HG03135 (cell line): ENCODE measurements around the gene STAT5B.

ENCODE experiments used
- ATAC-seq: cut with Tn5 transposase; IDR thresholded peaks from one replicate; pipeline ENCODE4 v1.9.1; 2021; ENCODE audit warnings: mild to moderate bottlenecking, moderate library complexity; ENCODE audit not compliant: unreplicated experiment

Gene STAT5B

GRCh38 chr17:42180922-42181850, 95.0 kb downstream of the STAT5B start, which contains the start of gene KCNH4:
Gene KCNH4, minus strand, starts transcription at chr17:42181142. Its CDS starts 197 bp downstream, at chr17:42180945.
- no peak for ATAC-seq

DNA sequence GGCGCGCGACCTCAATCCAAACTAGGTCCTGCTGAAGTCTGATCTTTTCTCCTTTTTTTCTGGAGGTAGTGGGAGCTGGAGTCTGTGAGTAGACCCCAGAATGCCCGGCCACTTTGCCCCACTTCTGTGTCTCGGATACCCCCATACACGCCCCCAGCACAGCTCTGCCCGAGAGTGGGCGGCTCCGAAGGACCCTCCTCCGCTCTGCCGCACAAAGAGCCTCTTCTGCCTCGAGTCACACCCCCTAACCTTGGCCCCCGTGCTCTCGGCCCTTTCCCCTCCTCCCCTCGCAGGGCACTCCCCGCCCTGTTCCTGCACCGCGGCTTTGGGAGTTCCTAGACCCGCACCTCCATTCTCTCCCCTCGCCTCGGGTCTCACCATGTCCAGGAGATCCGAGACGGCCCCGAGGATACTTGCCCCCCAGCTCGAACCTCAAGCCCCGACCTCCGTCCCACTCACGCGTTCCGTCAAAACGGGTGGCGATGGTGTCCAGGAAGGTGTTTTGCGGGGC, 95.7 kb downstream of the STAT5B start:
- ATAC-seq = no peak

- ATAC-seq = no peak
These were observed 96.2 kb downstream of the STAT5B start for GRCh38 chr17:42179911-42180410.

- ATAC-seq = no peak
These were observed 96.9 kb downstream of the STAT5B start for GRCh38 chr17:42179335-42179734.

- ATAC-seq = no peak
These were observed 97.4 kb downstream of the STAT5B start for GRCh38 chr17:42178817-42179216.

- ATAC-seq = no peak
These were observed 98.5 kb downstream of the STAT5B start for GRCh38 chr17:42177684-42178083.

DNA sequence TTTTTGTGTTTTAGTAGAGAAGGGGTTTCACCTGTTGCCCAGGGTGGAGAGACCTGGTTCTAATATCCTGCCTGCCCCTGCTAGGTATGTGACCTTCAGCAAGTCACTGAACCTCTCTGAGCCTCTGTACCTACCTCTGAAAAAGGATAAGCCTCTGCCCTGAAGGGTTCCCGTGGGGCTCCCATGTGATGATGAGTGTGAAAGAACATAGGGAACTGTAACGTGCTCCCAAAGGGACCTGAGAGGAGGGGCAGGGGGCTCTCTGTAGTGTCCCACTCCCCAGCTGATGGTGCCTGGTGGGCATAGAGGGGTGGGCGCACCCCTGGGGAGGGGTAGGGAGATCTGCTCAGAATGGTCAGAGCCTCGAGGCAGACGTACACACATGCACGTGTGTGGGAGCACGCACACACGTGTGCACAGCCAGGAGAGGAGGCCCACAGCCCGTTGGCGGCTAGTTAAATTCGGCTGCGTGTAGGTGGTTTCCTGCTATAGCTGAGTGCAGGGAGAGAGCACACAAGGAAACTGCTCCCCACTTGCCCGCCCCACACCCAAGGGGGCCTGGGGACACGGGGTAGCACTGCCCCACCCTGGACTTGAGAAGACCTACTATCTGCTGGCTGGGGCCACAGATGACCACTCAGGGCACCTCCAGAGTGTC, 101.9 kb downstream of the STAT5B start:
- ATAC-seq = no peak

GRCh38 chr17:42171831-42172230, 104.4 kb downstream of the STAT5B start:
- ATAC-seq = no peak

DNA sequence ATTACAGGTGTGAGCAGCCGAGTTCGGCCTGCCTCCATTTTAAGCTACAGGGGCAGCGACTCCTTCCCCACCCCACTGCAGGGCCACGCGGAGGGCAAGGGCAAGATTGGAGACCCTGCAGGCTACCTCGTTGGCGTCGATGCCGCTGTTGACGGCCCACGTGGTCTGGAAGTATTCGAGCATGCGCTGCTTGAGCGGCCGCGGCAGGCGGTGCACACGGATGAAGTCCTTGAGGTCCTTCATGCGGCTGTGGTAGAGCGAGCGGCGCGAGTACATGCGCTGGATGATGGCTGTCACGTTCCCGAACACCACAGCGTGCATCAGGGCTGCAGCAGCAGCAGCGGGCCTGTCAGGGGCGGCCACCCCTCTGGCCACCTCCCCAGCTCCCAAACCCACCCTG, 106.8 kb downstream of the STAT5B start:
- no peak for ATAC-seq

- no peak for ATAC-seq
These were observed 108.4 kb downstream of the STAT5B start for GRCh38 chr17:42167807-42168206.

DNA sequence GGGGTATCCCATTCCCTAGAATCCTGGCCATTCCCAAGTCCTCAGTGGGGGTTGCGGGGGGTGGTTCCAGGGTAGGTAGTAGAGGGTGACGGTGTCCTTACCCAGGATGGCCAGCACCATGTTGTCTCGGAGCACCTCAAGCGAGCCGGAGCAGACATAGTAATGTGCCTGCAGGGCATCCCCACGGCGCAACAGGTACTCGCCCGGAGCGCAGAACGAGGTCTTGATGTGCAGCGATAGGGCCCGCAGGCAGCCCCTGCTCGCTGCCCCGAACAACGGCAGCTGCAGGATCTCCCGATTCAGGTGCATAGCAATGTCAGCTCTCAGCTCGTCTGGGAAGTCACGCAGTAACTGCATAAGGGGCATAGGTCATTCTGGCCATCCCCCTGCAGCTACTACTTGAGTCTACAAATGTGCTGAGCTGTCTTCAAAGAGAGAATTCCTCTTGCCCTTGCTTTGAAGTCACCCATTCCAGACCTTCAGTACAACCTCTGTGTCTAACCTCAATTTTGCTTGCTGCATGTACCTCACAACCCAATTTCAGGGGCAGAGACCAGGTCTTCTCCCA, 109.9 kb downstream of the STAT5B start:
- ATAC-seq = no peak

DNA sequence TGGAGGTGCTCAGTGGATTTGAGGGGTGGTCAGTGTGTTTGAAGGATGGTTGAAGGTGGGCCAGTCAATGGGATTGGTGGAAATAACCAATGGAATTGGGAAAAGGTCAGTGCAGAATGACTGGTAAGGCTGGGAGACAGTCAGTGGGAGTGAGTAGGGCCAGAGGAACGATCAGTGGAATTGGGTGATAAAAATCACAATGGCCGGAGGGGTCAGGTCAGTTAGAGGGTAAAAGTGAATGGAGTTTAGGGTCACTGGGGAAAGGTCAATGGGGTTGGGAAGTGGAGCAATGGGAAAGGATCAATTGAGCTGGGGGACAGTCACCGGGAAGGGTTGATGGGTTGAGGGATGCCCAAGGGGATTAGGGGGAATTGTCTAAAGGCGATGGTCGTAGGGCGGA, 110.4 kb downstream of the STAT5B start:
- no peak for ATAC-seq

DNA sequence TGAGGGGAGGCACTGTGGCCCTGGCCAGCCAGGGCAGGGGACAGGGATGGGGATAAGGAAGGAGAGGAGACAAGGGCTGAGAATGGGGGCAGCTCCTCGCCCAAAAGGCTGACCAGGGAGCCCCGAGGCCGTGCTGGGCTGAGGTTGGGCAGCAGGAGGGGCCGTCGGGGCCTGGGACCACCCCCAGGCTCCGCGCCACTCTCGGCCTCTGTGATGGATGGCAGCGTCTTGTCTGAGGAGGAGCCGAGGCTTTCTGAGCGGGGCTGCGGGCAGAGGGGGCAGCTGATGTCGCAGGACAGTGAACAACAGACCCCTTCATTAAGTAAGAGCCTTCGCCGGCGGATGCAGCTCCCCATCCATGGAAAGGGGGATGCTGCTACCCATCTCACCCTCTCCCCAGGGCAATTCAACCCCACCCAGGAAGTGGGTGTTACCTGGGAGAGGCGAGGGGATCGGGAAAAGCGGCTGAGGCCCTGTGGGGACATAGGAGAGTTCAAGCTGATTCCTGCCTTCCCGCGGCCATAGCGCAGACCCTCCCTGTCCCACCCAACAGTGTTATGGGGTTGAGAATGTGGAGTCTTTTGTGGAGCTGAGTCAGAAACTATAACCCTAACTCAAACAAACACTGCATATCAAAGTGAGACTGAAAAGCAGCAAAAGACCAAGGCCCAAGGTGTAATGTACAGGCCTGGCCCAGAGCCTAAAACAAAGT, 112.3 kb downstream of the STAT5B start:
- no peak for ATAC-seq

DNA sequence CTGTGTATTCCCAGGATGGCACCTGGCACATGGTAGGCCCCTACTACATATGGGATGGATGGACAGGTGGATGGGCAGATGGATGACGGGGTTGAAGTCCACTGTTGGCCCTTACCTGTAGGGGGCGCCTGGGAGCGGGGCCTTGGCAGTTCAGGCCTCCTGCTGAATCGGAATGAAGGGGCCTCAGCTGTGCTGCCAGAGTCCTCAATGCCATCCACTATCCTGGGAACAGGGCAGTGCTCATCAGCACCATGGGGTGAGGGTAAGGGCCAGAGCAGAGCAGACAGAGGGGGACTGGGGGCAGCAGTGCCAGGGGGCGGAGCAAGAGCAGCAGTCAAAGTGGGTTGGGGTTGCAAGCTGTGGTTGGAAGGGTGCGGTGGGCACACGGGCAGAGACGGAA, 113.1 kb downstream of the STAT5B start:
- ATAC-seq = no peak

- ATAC-seq = no peak
These were observed 115.7 kb downstream of the STAT5B start for GRCh38 chr17:42160531-42160910.

- no peak for ATAC-seq
These were observed 116.2 kb downstream of the STAT5B start for GRCh38 chr17:42159796-42160530.

- no peak for ATAC-seq
These were observed 120.6 kb downstream of the STAT5B start for GRCh38 chr17:42155614-42156045.

GRCh38 chr17:42153919-42154742, 122.1 kb downstream of the STAT5B start:
- peak; percentile 2 for ATAC-seq
